ENCODE measurements around the gene CRADD.

CRADD gene

DNA sequence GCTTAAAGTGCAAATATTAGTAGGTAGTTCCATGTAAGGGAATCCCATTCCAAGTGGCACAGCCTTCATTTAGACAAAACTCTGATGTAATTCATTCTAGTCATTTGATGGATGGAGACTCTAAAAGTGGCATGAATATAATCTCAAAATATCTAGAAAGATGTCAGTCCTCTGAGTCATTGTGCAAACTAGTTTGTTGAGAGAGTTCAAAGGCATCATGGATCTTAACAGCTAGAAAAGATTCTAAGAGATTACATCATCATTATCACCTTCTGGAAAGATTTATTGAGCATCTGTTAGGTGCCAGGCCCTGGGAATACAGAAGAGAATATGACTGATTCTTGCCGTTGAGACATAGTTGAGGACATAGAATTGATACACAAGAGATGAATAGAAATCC, 30.7 kb downstream of the CRADD start:
- no peak for TF ChIP-seq CTCF (IDR thresholded peaks at IDR 0.05)

GRCh38 chr12:93708952-93709351, 31.8 kb downstream of the CRADD start:
- TF ChIP-seq CTCF (IDR thresholded peaks at IDR 0.05) = no peak

DNA sequence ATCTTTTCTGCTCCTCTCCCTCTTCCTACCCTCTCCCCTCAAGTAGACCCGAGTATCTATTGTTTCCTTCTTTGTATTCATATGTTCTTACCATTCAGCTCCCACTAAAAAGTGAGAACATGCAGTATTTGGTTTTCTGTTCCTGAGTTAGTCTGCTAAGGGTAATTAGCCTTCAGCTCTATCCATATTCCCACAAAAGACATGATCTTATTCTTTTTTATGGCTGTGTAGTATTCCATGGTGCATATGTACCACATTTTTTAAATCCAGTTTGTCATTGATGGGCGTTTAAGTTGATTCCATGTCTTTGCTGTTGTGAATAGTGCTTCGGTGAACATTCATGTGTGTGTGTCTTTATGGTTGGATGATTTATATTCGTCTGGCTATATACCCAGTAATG, 32.2 kb downstream of the CRADD start:
- no peak for TF ChIP-seq CTCF (IDR thresholded peaks at IDR 0.05)

DNA sequence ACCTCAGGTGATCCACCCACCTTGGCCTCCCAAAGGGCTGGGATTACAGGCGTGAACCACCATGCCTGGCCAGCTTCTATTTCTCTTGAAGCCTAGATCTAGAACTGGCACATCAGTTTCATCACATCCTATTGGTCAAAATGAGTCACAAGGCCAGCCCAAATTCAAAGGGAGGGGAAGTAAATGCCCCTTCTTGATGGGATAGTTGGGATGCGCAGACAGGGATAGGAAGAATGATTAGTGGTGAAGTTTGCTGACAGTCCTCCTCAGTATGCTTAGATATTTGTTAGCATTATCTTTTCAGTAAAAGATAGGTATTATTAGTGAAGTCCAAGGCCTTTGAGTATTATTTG, 33.4 kb downstream of the CRADD start:
- TF ChIP-seq CTCF (IDR thresholded peaks at IDR 0.05) = no peak

DNA sequence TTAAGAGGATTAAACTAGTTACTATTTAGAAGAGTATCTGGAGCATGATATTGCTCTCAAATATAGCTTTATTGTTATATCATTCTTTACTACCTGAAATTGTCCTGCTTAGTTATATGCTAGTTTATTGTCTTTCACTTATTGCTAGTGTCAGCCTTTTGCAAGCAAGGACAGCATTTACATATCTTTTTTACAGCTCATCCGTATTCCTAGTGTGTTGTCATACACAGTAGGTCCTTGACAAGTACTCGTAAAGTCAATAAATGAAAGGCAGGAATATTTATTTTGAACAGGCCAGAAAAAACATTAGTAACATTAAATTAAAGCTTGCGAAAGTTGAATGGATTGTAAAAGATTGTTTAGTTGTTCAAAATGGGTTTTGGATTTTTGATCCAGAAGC, 35.0 kb downstream of the CRADD start:
- TF ChIP-seq CTCF (IDR thresholded peaks at IDR 0.05) = no peak

GRCh38 chr12:93713060-93713459, 35.9 kb downstream of the CRADD start:
- TF ChIP-seq CTCF (IDR thresholded peaks at IDR 0.05) = no peak

GRCh38 chr12:93713800-93714199, 36.6 kb downstream of the CRADD start:
- no peak for TF ChIP-seq CTCF (IDR thresholded peaks at IDR 0.05)

DNA sequence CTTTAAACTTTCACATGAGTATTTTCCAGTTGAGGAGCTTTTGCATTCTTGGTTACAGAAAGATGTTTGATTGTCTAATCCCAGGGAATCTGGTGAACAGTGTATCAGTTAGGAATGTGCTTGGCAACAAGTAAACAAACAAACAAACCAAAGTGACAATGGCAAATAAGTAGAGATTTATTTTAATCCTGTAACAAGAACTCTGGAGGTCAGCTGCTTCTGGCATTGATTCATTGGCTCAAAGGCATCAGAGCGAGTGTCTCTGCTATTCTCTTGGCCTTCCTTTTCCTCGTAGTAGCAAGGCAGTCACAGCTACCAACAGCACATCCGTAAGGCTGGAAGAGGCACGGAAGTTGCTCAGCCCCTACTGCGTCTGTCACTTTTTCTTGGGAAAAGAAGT, 37.2 kb downstream of the CRADD start:
- TF ChIP-seq CTCF (IDR thresholded peaks at IDR 0.05) = no peak
